ENCODE data around the gene ST3GAL5. TPM values are rescaled to one million over a fixed set of nuclear protein-coding genes. Genes with fewer than 3 reads are reported as not detected.
"Not testable (repeated sequence)": the region's sequence is repeated elsewhere in the genome, so short reads cannot be mapped to it uniquely, and the experiment has no call there.

ST3GAL5 gene
- total RNA-seq, 1 donor from 2014 or later: 7.7 TPM

GRCh38 chr2:85899849-85900248 lies 11.1 kb upstream of the ST3GAL5 start:
- intact Hi-C loops (cut with micrococcal nuclease): no loop called here
- no peak for ATAC-seq
- DNase-seq: no peak

- intact Hi-C loops (cut with micrococcal nuclease): no loop called here
- no peak for DNase-seq
- ATAC-seq: no peak
These were observed 10.5 kb upstream of the ST3GAL5 start for GRCh38 chr2:85899284-85899683.

- intact Hi-C loops (cut with micrococcal nuclease): no loop called here
- no peak for ATAC-seq
- no peak for DNase-seq
These were observed 10.1 kb upstream of the ST3GAL5 start for GRCh38 chr2:85898881-85899280.

- intact Hi-C loops (cut with micrococcal nuclease); ATAC-seq; DNase-seq: not testable (repeated sequence)
These were observed 5.9 kb upstream of the ST3GAL5 start for GRCh38 chr2:85894554-85895278.

GRCh38 chr2:85893428-85894258 lies 4.9 kb upstream of the ST3GAL5 start:
- ATAC-seq (no peak), DNase-seq (no peak)
- intact Hi-C loops (cut with micrococcal nuclease): no loop called here

- intact Hi-C loops (cut with micrococcal nuclease): no loop called here
- DNase-seq: no peak
- no peak for ATAC-seq
These were observed 3.6 kb upstream of the ST3GAL5 start for GRCh38 chr2:85892216-85892944.

- intact Hi-C loops (cut with micrococcal nuclease): no loop called here
- ATAC-seq: no peak
- DNase-seq: no peak
These were observed 1.9 kb upstream of the ST3GAL5 start for GRCh38 chr2:85890522-85891176.

GRCh38 chr2:85889627-85890281 lies 964 bp upstream of the ST3GAL5 start:
- intact Hi-C loops (cut with micrococcal nuclease): no loop called here
- DNase-seq (peak; percentile 50), ATAC-seq (peak; percentile 3)

- intact Hi-C loops (cut with micrococcal nuclease): no loop called here
- DNase-seq (peak; percentile 45), ATAC-seq (peak; percentile 1)
These were observed 638 bp downstream of the ST3GAL5 start for GRCh38 chr2:85888020-85888683.

- intact Hi-C loops (cut with micrococcal nuclease): no loop called here
- ATAC-seq (peak; percentile 52), DNase-seq (peak; percentile 67)
These were observed 1.2 kb downstream of the ST3GAL5 start for GRCh38 chr2:85887566-85888019.

GRCh38 chr2:85886590-85886989 lies 2.2 kb downstream of the ST3GAL5 start:
- ATAC-seq: peak; percentile 8
- peak; percentile 39 for DNase-seq
- intact Hi-C loops (cut with micrococcal nuclease): no loop called here

- intact Hi-C loops (cut with micrococcal nuclease): no loop called here
- no peak for ATAC-seq
- no peak for DNase-seq
These were observed 2.6 kb downstream of the ST3GAL5 start for GRCh38 chr2:85886141-85886540.

- DNase-seq; intact Hi-C loops (cut with micrococcal nuclease); ATAC-seq: not testable (repeated sequence)
These were observed 7.0 kb downstream of the ST3GAL5 start for GRCh38 chr2:85881781-85882180.

GRCh38 chr2:85880716-85881328 lies 8.0 kb downstream of the ST3GAL5 start:
- DNase-seq; intact Hi-C loops (cut with micrococcal nuclease); ATAC-seq: not testable (repeated sequence)

- intact Hi-C loops (cut with micrococcal nuclease): no loop called here
- ATAC-seq: no peak
- DNase-seq: no peak
These were observed 9.9 kb downstream of the ST3GAL5 start for GRCh38 chr2:85878719-85879370.

GRCh38 chr2:85875350-85876050 lies 13.3 kb downstream of the ST3GAL5 start:
- intact Hi-C loops (cut with micrococcal nuclease): no loop called here
- DNase-seq (no peak), ATAC-seq (no peak)

GRCh38 chr2:85873679-85874078 lies 15.1 kb downstream of the ST3GAL5 start:
- ATAC-seq (no peak), DNase-seq (no peak)
- intact Hi-C loops (cut with micrococcal nuclease): no loop called here

Data from left ventricle myocardium superior (tissue), 1 donor.